Stromal cell of bone marrow (primary cell): ENCODE measurements around the gene TTLL10.

Experiments used
- DNase-seq: peaks from one replicate; pipeline ENCODE4 v3.0.0-alpha.2; 2012; ENCODE audit warnings: low read depth

The TTLL10 gene

DNA sequence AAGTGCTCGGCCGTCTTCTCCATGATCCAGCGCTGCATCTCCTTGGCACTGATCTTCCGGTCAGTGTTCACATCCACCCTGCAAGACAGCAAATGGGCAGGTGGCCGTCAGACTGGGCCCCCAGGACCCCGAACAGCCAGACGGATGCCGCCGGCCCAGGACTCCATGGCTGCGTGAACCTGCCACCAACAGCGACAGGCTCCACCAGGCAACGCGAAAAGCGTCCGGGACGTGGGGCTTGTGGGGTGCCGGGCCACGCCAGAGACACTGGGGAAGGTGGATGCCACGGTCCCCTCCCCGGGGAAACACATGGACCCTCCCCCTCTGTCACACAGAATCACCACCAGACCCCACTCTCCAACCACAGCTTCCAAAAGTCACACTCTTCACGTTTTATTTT lies 50.2 kb downstream of the TTLL10 start:
- no peak for DNase-seq

DNA sequence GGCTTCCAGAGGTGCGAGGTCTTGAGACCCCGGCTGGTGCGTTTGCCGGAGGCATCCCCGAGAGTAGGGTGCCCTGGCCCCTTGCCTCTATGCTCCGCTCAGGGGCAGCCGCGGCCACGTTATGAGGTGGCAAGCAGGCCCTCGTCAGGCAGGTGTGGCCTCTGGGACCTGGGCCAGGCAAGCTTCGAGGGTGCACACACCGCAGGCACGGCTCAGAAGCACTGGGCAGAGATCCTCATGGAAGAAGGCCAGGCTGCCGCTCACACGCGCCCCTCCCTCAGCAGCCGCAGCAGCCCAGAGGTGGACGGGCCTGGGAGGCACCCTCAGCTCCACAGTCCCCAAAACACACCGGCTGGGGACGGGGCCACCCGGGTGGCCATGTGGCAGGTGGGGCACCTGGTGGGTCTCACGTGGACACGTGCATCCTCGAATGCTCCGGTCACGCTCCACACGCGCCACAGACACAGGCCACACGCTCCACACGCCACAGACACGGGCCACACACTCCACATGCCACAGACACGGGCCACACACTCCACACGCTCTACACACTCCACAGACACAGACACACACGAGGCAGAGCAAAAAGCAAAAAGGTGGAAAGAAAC lies 51.7 kb downstream of the TTLL10 start:
- DNase-seq: no peak

DNA sequence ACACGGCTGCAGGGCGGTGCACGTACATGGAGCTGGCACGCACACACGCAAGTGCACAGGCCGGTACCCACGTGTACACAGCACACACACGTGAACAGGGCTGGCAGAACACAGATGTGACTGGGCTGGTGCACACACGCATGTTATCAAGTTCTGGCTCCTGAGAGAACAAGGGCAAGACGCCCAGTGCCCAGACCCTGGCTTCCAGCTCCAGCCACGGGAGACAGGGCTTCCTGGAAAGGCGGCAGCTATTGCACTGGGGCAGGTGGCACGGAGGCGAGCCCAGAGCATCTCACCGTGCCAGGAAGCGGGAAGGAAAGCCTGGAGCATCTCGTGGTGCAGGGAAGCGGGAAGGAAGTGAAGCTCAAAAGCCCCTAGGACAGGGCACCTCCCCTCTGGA lies 52.2 kb downstream of the TTLL10 start:
- DNase-seq: no peak

DNA sequence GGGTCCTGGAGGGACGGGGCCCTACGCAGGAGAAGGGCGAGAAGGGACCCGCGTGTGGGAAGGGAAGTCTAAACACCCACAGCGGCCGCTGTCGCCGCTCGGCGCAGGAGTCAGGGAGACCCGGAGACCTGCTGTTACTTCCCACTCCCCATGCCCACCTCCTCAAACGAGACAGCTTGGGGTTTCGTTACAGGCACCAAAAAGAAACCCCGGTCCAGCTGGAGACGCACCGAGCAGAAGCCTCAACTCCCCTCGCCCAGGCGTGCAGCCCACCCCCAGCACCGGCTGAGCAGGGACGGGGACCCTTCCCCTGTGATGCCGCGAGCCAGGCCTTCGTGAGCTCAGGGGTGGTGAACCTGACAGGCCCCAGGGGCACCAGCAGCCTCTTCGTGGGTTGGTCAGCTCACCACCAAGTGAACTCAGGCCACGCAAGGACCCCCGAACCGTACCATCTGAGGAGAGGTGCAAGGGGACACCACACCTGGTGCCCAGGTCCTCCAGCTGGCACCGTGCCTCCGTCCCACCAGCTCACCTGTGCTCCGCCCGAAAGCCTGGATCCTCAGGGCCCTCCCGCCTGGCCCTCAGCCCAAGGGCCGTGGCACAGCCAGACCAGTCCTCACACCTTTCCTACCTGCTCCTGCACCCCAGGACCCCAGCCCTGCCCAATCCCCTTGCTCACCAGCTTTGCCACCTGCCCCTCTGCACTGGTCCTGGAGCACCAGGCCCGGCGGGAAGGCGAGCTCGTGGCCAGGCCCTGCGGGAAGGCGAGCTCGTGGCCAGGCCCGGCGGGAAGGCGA lies 53.1 kb downstream of the TTLL10 start:
- DNase-seq: no peak

DNA sequence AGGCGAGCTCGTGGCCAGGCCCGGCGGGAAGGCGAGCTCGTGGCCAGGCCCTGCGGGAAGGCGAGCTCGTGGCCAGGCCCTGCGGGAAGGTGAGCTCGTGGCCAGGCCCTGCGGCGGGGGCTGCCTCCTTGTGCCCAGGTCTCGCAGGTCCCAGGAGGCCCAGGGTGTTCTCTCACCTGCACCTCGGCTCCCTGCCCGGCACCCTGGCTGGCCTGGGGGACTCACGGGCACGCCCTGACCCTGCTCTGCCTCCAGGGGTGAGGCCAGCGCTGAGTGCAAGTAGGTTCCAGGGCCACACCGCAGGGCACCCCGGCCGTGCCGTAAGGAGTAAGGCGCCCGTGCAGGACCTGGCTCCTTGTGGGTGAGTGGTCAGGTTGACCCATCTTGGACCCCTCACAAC lies 53.7 kb downstream of the TTLL10 start:
- no peak for DNase-seq

DNA sequence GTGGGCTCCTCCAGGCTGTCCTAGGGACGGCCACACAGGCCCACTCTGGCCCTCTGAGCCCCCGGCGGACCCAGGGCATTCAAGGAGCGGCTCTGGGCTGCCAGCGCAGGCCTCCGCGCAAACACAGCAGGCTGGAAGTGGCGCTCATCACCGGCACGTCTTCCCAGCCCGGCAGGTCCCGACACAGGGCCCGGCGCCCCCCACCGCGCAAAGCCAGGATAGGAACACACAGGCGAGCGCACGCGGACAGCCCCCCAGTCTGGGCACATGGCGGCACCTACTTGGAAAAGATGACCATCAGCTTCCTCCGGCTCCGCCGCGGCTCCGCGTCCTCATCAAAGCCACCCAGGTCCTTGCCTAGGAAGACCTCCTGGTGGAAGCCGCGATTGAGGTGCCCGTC lies 54.5 kb downstream of the TTLL10 start:
- no peak for DNase-seq

DNA sequence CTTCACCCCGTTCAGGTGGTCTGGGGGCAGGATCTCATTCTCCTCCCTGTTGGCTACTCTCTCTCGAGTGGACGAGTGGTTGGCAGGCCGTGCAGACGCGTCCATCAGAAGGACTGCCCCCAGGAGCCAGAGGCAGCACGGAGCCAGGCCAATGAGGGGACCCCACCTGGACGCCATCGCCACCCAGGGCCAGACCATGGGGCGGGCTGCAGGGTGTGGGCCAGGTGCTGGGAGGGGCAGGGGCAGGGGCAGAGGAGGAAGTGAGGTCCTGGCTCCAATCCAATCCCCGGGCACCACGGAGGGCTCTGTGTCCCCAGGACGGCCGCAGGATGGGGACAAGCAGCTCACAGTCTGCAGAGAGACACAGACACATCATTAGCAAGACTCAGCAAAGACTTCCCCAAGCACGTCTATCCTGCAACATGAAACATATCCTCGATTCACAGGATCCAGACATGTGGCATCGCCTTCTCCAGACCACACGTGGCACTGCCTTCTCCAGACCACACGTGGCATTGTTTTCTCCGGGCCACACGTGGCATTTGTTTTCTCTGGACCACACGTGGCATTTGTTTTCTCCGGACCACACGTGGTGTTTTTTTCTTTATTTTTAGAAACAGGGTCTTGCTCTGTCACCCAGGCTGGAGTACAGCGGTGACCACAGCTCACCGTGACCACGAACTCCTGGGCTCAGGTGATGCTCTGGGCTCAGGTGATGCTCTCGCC lies 55.1 kb downstream of the TTLL10 start:
- DNase-seq: no peak

DNA sequence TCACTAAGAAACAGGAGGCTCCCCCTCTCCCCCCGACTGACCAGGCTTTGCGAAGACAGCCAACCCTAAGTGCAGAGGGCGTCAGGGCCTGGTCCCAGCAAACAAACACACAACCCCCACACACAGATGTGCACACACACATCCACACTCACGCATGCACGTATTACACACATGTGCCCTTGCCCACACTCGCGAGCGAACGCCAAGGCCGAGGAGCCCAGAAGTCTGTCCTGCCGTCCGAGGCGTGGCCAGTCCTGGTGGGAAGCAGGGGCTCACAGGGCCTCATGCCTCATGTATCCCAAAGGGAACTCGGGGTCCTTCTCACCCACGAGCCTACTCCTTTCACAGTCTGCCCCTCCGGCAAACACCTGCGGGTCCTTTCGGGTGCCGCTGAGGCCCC lies 56.1 kb downstream of the TTLL10 start:
- no peak for DNase-seq

DNA sequence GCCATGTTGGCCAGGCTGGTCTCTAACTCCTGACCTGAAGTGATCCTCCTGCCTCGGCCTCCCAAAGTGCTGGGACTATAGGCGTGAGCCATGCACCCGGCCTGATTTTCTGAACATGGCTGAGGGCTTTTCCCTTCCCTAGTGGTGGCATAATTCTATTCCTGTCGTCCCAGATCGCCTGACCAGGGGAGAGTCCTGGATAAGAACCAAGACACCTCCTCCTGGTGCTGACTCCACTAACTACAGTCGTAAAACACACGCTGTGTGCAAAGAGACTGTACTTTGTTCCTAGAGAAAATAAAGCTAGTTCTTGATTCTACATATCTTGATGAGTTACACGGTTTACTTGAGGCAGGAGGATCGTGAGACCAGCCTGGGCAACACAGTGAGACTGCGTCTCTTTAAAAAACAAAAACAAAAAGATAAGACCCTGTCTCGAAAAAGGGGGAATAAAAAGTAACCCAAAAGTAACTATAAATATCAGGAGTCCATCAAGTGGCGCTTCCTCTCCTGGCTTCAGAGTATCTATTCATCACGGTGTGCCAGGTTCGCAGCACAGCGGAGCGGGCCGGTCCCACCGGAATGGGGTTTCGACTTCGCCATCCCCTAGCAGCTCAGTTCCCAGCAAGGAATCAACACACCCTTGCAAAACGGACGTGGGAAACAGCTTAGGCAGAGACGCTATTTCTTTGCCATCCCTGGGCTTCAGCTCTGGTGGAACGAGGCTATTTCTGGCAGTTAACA lies 57.1 kb downstream of the TTLL10 start:
- DNase-seq: peak; percentile 70

DNA sequence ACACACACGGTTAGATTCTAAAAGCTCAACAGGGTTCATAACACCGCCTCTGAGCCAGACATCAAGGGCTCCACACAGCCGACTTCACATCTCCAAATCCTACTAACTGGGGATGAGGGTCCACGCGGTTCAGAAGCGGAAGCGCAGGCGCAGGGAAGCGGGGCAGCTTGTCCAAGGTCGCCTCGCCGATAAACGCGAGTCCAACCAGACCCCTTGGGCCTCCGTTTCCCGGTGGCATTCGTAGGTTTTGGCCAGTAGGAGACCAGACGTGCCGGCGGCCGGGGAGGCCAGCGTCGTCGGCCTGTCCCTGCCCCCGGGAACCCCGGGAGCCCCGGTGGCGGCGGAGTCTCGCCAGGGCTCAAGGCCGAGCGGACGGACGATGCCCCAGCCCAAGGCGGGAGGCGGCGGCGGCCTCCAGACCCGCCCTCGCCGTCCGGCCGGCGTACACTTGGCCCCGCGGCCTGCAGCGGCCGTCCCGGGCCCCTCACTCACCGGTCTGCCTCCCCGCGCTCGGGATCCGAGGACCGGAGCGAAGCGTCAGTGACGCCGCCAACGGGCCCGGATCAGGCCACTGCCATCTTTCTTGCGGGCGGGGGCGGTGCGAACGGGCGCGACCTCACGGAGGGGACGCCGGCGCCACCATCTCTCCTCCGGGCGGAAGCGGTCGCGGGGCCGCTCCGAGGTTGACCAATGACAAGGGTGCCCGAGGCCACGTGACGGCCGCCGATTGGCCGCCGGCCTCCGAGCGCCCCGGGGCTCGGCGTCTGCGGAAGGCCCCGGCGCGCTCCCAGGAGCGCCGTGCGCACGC lies 57.9 kb downstream of the TTLL10 start, which contains the start of gene SDF4:
SDF4 (minus strand) TSS at position 602 of the 808 bp plus-strand sequence. CDS start 3,229 bp downstream, outside the sequence.
- DNase-seq: peak; percentile 93

DNA sequence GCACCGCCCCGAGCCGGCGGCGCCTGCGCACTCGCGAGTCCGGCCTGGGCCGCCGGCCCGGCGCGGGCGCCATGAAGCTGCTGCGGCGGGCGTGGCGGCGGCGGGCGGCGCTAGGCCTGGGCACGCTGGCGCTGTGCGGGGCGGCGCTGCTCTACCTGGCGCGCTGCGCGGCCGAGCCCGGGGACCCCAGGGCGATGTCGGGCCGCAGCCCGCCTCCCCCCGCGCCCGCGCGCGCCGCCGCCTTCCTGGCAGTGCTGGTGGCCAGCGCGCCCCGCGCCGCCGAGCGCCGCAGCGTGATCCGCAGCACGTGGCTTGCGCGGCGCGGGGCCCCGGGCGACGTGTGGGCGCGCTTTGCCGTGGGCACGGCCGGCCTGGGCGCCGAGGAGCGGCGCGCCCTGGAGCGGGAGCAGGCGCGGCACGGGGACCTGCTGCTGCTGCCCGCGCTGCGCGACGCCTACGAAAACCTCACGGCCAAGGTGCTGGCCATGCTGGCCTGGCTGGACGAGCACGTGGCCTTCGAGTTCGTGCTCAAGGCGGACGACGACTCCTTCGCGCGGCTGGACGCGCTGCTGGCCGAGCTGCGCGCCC lies 58.6 kb downstream of the TTLL10 start, which contains the start of gene B3GALT6:
B3GALT6 (plus strand) TSS at position 30 of the 588 bp plus-strand sequence; CDS start at position 72, 42 bp downstream.
- DNase-seq: no peak

DNA sequence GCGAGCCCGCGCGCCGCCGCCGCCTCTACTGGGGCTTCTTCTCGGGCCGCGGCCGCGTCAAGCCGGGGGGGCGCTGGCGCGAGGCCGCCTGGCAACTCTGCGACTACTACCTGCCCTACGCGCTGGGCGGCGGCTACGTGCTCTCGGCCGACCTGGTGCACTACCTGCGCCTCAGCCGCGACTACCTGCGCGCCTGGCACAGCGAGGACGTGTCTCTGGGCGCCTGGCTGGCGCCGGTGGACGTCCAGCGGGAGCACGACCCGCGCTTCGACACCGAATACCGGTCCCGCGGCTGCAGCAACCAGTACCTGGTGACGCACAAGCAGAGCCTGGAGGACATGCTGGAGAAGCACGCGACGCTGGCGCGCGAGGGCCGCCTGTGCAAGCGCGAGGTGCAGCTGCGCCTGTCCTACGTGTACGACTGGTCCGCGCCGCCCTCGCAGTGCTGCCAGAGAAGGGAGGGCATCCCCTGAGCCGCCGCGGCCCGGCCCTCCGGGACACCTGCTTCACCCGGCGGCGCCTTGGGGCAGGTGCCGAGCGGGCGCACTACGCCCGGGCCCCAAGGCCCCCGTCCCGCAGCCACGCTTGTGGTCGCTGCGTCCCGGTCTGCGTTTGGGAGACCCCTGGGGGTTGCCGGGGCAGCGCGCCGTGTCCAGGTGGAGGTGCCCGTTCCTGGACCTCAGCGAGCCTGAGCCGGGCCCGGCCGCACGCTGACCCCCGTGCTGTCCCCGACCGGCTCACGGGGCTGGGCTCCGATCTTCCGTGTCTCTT lies 59.3 kb downstream of the TTLL10 start:
- DNase-seq: no peak

DNA sequence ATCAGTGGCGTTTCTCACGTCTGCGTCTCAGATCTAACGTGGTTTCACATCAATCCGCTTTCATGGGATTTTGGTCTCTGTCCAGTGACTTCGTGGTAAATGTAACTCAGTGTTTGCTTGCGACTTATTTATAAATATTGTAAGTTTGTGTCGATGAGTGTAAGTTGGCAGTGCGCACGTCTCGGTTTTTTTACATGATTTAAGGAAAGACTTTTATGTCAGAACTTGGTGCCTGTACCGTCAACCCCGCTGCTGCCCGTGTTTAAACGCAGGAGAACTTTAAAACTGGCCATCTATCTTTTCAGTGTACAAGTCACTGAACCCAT lies 59.9 kb downstream of the TTLL10 start:
- DNase-seq: no peak

DNA sequence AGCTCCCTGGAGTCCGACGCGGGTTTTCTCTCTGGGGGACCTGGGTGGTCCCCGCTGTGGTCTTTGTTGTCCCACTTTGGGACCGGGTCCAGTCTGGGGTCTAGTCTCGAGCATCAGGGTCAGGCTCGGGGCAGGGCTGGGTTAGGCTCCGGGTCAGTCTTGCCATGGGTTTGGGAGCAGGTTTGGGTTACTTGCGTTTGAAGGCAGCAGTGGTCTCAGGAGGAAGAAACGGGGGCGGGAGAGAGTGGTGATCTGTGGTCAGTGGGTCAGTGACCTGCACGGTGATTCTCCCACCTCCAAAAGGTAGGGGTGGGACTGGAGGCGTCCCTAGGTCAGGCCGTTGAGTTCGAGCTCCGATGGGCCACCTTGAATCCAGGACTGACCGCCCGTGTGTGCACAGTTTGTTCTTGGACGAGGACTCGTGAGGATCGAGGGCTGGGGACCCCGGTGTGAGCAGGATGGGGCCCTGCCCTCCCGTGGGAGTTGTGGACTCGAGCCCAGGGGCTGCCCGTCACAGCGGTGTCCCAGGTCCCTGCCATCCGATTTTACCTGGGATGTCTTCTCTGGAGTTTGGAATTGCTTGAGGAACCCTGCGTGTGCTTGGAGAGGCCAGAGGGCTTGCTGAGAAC lies 60.6 kb downstream of the TTLL10 start:
- DNase-seq: no peak

DNA sequence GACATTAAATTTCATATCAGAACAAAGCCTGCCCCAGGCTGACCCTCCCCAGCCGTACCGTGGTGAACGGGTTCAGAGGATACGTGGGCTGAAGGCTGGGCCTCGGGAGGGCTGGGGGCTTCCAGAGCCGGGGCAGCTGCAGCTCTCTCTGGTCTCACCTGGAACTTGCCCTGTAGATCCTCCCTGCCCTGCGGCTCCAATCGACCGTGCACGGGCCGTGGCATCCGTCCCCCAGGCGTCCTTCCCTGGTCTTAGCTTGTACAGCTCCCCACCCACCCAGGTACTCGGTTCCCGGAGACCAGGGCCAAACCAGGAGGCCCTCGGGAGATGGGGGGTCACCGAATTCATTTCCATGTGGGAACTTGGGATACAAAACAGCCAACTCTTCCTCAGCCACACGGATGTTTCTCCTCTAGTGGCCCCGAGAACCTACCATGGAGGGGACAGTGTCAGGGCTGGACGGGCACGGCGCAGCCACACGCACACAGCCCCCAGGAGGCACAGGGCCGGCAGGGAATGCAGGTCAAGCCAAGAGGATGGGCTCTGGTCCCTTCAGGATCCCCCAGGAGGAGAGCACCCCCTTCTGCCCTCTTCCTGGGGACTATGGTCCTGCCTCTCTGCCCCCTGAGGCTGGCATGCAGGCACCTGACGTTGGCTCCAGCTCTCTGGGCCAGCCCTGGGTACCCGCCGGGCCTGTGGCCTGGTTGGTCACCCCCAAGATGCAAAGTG lies 61.5 kb downstream of the TTLL10 start:
- DNase-seq: no peak

DNA sequence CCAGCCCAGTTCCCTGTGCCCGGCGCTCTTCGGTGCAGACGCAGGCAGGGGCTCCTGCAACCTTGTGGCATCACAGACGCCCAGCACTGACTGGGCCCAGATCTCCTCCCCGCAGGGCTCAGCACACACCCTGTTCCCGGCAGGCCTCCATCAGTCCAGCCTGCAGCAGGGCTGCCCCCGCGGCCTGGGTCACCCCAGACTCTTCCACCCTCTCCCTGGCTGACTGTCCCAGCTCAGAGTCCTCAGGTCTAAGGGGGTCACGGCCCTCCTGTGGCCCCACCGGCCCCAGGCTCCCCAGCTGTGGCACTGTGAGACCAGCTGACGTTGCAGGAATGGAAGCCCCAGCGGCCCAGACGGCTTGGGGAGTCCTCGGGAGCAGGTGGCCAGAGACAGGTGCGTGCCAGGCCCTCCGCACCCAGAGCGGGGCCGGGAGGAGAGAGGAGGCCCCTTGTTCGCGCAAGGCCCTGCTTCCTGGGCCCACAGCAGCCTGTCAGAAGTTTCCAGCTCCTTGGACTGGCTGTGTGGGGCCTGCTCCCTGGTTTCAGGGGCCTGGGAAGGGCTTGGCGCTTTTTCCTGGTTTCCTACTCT lies 62.6 kb downstream of the TTLL10 start:
- DNase-seq: no peak

DNA sequence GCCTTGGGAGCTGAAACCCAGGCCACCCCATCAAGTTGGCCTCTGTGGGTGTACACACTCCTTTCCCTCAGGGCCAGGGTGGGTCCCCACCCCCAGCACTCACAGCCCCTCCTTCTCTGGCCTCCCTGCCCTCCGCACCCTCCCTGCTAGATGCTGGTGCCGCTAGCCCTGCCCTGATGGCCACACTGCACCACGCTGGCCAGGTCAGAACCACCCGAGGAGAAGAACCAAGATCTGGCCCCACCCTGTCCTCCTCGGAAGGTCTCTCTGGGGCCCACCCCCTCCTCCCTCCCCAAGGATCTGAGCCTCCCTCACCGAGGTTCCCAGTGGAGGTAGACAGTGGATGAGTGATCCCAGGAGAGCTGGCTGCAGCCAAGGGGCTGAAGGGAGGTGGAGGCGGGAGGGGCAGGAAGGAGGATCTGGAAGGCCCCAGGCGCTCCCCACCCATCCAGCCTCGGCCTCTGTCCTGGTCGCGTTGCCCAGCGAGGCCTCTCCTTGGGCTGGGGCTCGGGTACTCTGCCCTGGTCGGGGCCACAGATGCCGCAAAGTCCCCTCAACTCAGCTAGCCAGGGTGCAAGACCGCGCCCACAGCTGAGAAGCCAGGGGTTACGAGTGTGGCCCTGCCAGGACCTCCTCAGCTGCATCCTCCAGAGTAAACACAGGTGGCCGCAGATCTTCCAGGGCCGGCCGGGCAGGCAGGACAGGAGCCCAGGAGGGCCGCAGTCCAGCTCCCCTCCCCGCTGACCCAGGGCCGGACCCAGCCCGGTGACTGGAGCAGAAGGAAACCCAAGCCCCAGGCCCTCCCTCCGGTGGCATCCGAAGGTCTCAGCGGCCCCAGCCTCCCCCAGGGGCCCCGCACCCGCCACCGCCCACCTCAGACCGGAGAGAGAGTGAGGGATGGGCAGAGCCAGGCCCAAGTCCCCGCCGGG lies 63.5 kb downstream of the TTLL10 start:
- no peak for DNase-seq
